ENCODE results near the gene KRTAP10-12.

DNA sequence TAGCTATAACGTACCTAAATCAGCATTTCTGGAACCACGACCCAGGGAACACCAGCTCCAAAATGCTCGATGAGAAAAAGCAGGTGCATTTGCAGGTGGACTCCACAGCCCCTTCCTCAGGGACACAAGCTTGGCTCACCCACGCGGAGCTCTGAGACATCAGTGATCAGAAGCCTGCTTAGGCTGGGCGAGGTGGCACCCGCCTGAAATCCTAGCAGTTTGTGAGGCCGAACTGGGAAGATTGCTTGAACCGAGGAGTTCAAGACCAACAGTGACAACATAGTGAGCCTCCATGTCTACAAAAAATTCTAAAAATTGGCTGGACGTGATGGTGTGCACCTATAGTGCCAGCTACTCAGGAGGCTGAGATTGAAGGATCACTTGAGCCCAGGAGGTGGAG lies 16.9 kb downstream of the KRTAP10-12 start:
- TF ChIP-seq ZFP3 (CRISPR knock-in tag; IDR thresholded peaks at IDR 0.05) (no peak), ISL1 (CRISPR knock-in tag; IDR thresholded peaks at IDR 0.05) (no peak), ARNTL (CRISPR knock-in tag; IDR thresholded peaks at IDR 0.05; ENCODE audit: borderline replicate concordance, low read depth) (no peak), RARB (CRISPR knock-in tag; IDR thresholded peaks at IDR 0.05) (no peak), ZFP30 (CRISPR knock-in tag; IDR thresholded peaks at IDR 0.05) (no peak)
- TF ChIP-seq, protein P1, sequence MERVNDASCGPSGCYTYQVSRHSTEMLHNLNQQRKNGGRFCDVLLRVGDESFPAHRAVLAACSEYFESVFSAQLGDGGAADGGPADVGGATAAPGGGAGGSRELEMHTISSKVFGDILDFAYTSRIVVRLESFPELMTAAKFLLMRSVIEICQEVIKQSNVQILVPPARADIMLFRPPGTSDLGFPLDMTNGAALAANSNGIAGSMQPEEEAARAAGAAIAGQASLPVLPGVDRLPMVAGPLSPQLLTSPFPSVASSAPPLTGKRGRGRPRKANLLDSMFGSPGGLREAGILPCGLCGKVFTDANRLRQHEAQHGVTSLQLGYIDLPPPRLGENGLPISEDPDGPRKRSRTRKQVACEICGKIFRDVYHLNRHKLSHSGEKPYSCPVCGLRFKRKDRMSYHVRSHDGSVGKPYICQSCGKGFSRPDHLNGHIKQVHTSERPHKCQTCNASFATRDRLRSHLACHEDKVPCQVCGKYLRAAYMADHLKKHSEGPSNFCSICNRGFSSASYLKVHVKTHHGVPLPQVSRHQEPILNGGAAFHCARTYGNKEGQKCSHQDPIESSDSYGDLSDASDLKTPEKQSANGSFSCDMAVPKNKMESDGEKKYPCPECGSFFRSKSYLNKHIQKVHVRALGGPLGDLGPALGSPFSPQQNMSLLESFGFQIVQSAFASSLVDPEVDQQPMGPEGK (CRISPR knock-in tag; IDR thresholded peaks at IDR 0.05; ENCODE audit: borderline replicate concordance) = no peak

All from SK-N-SH treated with all-trans-retinoic acid at 6 μM for 48 hours (cell line).